HG03442 (cell line): ENCODE measurements around the gene TEX11.
"Not testable (repeated sequence)": the region's sequence is repeated elsewhere in the genome, so short reads cannot be mapped to it uniquely, and the experiment has no call there.

Source experiments
- ATAC-seq: cut with Tn5 transposase; IDR thresholded peaks from one replicate; pipeline ENCODE4 v1.9.1; 2021; ENCODE audit warnings: mild to moderate bottlenecking, moderate library complexity; ENCODE audit not compliant: unreplicated experiment

TEX11 gene

DNA sequence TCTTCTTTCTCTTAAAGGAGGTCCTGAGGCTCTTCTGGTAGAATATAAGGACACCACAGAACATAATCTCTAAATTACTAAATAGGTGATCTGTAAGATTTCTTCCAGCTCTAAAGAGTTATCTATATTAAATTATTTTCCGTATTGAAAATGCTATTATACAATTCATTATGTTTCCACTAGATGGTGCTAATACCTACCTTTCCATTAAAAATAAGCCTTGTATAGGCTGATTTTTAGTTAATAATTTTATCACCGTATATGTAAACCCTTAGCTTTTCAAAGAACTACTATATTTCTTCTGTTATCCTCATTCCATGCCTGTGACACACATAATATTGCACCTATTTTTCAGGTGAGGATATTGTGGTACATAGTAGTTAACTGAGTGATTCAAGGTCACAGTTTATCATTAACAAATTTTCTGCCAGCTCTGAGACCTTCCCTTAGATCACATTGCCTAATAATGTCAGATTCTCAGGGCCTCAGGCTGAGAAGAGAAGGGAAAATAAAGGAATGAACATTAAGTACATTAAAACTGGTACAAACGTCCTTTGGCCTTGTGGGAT is 138.8 kb downstream of the TEX11 start:
- no peak for ATAC-seq

DNA sequence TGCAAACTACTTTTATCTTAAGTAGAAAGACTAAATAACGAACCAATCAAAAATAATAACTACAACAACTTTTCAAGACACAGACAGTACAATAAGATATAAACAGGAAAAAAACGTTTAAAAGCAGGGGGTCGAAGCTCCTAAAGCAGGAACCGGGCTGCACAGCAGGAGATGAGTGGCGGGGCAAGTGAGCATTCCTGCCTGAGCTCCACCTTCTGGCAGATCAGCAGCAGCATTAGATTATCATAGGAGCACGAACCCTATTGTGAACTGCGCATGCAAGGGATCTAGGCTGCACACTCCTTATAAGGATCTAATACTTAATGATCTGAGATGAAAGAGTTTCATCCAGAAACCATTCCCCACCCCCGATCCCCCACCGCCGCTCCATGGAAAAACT is 146.2 kb downstream of the TEX11 start:
- ATAC-seq = no peak

DNA sequence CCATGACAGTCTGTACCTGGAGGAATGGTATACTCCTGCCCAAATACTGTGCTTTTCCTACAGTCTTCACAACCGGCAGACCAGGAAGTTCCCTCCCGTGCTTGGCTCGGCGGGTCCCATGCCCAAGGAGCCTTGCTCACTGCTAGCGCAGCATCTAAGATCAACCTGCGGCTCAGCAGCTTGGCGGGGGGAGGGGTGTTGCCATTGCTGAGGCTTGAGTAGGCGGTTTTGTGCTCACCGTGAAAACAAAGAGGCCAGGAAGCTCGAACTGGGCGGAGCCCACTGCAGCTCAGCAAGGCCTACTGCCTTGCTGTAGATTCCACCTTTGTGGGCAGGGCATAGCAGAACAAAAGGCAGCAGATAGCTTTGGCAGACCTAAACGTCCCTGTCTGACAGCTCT is 152.7 kb downstream of the TEX11 start:
- no peak for ATAC-seq

DNA sequence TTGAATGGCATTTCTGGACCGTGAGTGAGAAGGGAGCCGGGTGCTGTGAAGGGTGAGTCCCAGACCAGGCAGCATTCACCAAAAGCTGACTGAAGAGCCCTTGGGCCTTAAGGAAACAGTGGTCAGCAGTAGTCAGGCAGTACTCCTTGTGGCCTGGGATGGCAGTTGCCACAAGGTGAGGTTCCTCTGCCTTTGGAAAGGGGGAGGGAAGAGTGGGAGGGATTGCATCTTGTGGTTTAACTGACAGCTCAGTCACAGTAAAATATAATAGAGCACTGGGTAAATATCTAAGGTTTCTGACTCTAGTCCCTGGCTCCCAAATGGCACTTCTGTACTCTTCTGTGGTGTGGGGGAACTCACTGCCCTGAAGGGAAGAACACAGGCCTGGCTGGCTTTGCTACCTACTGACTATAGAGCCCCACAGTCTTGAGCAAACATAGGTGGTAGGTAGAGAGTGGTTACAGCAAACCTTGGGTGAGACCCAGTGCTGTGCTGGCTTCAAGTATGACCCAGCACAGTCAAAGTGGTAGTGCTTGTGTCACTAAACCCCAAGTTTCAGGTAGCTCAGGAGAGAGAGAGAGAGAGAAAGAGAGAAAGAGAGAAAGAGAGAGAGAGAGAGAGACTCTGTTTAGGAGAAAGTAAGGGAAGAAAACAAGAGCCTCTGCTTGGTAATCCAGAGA is 154.2 kb downstream of the TEX11 start:
- no peak for ATAC-seq

DNA sequence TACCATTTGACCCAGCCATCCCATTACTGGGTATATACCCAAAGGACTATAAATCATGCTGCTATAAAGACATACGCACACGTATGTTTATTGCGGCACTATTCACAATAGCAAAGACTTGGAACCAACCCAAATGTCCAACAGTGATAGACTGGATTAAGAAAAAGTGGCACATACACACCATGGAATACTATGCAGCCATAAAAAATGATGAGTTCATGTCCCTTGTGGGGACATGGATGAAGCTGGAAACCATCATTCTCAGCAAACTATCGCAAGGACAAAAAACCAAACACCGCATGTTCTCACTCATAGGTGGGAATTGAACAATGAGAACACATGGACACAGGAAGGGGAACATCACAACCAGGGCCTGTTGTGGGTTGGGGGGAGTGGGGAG is 174.7 kb downstream of the TEX11 start:
- ATAC-seq = not testable (repeated sequence)

DNA sequence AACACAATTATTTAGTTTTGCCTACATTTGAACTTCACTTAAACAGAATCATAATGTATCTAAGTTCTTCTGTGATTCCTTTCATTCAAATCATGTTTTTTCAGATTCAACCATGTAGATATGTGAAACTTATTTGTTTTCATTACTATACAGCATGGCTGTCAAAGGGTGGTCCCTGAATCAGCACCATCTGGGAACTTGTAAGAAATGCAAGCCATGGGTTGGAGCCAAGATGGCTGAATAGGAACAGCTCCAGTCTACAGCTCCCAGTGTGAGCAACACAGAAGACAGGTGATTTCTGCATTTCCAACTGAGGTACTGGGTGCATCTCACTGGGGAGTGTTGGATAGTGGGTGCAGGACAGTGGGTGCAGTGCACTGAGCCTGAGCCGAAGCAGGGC is 180.6 kb downstream of the TEX11 start:
- not testable (repeated sequence) for ATAC-seq

DNA sequence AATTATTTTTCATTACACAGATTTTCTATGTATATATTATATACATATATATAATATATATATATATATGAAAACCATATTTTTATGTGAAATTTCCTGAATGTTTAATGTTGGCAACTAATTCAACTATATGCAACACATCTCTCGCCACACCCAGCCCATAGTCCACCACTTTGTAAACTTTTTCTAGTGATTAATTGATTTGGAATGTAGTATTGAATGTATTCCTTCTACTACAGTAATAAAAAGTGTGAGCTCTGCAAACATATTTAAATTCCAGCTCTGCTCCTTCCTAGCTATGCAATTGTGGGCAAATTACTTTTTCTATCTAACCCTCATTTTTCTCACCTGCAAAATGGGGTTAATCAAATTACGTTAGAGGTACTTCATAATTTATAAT is 187.8 kb downstream of the TEX11 start:
- no peak for ATAC-seq

DNA sequence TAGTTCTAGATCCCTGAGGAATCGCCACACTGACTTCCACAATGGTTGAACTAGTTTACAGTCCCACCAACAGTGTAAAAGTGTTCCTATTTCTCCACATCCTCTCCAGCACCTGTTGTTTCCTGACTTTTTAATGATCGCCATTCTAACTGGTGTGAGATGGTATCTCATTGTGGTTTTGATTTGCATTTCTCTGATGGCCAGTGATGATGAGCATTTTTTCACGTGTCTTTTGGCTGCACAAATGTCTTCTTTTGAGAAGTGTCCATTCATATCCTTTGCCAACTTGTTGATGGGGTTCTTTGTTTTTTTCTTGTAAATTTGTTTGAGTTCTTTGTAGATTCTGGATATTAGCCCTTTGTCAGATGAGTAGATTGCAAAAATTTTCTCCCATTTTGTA is 197.2 kb downstream of the TEX11 start:
- not testable (repeated sequence) for ATAC-seq

DNA sequence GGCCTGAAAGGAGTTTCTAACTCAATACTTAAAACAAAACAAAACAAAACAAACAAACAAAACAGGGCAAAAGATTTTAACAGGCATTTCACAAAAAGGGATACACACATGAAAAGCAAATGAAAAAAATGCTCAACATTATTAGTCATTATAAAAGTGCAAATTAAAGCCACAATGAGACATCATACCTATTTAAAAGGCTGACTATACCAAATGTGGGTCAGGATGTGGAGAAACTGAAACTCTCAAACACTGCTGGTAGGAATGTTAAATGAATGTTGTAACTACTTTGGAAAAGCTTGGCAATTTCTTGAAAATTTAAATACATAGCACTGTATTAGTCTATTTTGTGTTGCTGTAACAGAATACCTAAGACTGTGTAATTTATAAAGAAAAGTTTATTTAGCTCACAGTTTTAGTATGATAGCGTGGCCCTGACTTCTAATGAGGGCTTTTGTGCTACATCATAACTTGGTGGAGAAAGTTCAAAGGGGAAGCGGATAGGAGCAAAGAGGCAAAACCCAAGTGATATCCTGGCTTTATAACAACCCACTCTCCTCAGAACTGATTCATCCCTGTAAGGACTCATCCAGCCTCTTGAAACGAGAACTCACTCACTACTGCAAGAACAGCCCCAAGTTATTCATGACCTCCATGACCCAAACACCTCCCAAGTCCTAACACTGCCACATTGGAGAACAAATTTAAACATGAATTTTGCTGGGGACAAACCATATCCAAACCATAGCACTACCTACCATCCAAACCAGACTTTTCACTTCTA is 214.0 kb downstream of the TEX11 start:
- no peak for ATAC-seq

DNA sequence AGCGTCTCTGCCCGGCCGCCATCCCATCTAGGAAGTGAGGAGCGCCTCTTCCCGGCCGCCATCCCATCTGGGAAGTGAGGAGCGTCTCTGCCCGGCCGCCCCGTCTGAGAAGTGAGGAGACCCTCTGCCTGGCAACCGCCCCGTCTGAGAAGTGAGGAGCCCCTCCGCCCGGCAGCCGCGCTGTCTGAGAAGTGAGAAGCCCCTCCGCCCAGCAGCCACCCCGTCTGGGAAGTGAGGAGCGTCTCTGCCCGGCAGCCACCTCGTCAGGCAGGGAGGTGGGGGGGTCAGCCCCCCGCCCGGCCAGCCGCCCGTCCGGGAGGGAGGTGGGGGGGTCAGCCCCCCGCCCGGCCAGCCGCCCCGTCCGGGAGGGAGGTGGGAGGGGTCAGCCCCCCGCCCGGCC is 229.1 kb downstream of the TEX11 start:
- not testable (repeated sequence) for ATAC-seq

DNA sequence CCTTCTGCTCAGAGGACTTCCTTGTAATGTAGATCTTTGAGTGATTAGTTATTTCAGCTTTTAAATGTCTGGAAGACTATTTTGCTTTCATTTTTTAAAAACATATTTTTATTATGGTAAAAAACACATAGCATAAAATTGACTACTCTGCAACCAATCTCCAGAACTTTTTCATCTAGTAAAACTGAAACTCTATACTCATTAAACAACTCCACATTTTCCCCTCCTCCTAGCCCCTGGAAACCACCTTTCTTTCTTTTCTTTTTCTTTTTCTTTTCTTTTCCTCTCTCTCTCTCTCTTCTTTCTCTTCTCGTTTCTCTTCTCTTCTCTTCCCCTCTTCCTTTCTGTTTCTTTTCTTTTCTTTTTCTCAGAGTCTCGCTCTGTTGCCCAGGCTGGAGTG is 233.2 kb downstream of the TEX11 start:
- no peak for ATAC-seq

DNA sequence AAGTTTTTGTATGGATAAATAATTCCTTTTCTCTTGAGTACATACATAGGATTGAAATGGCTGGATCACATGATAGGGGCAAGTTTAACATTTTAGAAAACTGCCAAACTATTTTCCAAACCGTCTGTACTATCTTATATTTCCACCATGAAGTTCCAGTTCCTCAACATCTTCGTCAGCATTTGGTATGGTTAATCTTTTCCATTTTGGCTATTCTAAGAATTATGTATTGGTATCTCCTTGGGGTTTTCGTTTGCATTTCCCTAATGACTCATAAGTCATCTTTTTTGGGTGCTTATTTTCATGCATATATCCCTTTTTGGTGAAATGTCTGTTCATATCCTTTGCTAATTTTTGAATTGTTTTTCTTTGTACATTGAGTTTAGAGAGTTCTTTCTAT is 236.2 kb downstream of the TEX11 start:
- no peak for ATAC-seq

DNA sequence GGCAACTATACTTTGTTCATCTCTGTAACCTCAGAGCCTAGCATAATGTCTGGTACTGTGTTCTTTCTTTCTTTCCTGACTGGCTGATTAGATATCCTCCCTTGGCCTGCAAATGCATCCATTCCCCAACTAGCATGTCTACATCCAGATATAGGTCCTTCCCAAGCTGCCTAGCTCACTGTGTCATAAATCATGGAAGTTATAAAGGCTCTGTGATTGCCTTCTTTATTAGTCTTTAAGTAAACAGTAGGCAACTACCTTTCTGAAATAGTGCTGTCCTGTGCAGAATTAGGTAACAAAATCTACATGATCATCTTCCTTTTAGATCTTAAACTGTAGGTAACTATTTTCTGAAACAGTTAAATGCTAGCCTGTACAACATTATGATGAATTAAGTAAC is 239.4 kb downstream of the TEX11 start:
- ATAC-seq = no peak

DNA sequence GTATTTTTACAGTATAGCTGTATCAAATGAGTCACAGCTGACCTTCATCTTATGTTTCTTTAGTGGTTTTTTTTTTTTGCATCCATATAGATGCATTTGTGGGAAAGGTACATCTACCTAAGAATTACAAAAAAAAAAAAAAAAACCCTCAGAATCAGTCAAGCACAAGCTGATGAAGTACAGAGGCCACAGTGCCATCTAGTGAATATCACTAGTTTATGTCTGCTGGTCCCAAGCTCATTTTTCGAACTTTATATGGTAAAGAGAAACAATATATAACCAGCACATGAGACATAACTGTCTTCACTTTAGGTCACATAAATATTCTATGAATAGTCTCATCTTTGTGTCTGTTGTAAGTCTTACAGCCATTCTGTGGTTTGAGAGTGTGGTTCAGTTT is 243.8 kb downstream of the TEX11 start:
- no peak for ATAC-seq

DNA sequence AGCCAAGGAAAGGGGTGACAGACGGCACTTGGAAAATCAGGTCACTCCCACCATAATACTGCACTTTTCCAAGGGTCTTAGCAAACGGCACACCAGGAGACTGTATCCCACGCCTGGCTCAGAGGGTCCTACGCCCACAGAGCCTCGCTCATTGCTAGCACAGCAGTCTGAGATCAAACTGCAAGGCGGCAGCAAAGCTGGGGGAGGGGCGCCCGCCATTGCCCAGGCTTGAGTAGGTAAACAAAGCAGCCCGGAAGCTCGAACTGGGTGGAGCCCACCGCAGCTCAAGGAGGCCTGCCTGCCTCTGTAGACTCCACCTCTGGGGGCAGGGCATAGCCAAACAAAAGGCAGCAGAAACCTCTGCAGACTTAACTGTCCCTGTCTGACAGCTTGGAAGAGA is 247.4 kb downstream of the TEX11 start:
- ATAC-seq = not testable (repeated sequence)

DNA sequence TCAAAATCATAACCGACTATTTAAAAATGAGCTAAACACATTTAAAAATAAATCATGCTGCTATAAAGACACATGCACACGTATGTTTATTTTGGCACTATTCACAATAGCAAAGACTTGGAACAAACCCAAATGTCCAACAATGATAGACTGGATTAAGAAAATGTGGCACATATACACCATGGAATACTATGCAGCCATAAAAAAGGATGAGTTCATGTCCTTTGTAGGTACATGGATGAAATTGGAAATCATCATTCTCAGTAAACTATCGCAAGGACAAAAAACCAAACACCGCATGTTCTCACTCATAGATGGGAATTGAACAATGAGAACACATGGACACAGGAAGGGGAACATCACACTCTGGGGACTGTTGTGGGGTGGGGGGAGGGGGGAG is 251.0 kb downstream of the TEX11 start:
- ATAC-seq = not testable (repeated sequence)

DNA sequence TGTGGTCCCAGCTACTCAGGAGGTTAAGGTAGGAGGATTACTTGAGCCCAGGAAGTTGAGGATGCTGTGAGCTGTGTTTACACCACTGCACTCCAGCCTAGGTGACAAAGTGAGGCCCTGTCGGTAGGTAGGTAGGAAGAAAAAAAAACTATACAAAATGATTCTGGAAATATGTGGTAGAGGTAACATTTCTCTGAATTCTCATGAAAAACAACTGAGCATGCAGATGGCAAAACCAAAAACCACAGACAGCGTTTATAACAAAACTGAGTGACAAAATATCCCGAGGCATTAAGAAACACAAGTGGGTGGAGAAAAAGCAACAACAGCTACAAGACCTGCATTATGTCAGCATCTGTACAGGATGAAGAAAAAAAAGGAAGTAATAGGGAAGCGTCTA is 252.2 kb downstream of the TEX11 start:
- ATAC-seq = no peak

DNA sequence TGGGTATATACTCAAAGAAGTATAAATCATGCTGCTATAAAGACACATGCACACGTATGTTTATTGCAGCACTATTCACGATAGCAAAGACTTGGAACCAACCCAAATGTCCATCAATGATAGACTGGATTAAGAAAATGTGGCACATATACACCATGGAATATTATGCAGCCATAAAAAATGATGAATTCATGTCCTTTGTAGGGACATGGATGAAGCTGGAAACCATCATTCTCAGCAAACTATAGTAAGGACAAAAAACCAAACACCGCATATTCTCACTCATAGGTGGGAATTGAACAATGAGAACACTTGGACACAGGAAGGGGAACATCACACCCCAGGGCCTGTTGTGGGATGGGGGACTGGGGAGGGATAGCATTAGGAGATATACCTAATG is 260.6 kb downstream of the TEX11 start:
- not testable (repeated sequence) for ATAC-seq

DNA sequence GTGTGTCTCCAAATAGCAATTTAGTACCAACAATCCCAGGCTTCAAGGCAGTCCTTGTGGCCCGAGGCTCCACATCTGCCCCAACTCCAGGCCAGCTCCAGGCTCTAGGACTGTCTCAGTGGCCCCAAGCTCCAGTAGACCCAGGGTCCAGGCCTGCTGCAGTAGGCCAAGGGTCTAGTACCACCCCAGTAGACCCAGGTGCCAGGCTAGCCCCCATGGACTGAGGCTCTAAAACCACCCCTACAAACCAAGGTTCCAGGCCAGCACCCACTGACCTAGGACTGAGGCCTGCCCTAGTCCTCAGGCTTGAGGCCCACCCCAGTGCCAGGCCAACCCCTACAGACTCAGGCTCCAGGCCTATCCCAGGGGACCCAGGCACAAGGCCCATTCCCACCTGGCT is 272.3 kb downstream of the TEX11 start:
- ATAC-seq = no peak

DNA sequence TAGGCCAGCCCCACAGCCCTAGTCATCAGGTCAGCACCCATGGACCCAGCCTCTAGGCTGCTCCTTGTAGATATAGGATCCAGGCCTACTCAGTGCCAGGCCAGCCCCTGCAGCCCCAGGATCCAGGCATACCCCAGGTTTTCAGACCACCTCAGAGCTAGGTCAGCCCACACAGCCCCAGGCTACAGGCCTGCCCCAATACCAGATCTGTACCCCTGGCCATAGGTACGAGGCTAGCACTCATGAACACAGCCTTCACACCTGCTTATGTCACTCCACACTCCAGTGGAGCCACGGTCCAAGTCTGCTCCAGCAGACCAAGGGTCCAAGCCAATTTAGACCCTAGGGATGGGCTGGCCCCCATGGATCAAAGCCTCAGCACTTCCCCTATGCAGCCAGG is 272.8 kb downstream of the TEX11 start:
- ATAC-seq = no peak

DNA sequence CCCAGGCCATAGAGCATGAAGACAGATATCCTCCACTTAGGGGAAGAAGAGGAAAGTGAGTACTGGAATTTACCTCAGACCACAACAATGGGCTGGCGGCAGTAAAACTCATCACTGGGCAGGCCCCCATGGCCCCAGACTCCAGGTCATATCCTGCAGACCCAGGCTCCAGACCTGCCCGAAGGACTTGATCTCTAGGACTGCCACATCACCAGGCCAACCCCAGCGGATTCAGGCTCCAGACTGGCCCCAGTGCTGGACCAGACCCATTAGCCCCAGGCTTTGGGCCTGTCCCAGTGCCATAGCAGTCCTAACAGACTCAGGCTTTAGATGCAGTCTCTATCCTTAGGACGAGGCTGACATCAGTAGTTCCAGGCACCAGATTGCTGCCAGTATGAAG is 273.3 kb downstream of the TEX11 start:
- no peak for ATAC-seq

DNA sequence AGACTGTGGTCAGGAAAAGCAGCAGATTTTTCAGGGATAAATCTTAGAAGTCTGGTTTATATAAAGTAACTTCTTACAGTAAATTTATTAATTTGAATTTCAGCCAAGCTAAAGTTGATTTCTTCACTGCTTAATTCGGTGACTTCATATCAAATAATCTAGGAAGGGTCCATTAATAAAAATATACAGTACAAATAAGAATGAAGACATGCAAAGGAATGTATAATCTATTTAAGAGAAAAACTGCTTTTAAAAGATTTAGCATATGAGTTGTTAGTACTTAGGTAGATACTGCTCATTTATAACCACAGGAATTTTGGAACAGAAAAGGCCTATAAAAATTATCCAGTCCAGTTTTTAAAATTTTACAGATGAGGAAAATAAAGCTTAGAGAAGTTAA is 286.8 kb downstream of the TEX11 start:
- ATAC-seq = no peak
